IPS-11a (cell line): ENCODE measurements around the gene UBE2I.

Source experiments
- H3K4me3 ChIP-seq: one replicate; pipeline ENCODE4 v1.5.1; 2013; ENCODE audit warnings: low read depth, low read length, control low read depth

The UBE2I gene

GRCh38 chr16:1277151-1277598 is 32.3 kb upstream of the UBE2I start:
- no peak overlapping the region for H3K4me3 ChIP-seq

- no peak overlapping the region for H3K4me3 ChIP-seq
These were observed 31.7 kb upstream of the UBE2I start for GRCh38 chr16:1277617-1278282.

GRCh38 chr16:1278477-1278876 is 31.0 kb upstream of the UBE2I start:
- H3K4me3 ChIP-seq, result no peak overlapping the region

- no peak overlapping the region for H3K4me3 ChIP-seq
These were observed 30.1 kb upstream of the UBE2I start for GRCh38 chr16:1279081-1279944.

- no peak overlapping the region for H3K4me3 ChIP-seq
These were observed 29.4 kb upstream of the UBE2I start for GRCh38 chr16:1279945-1280589.

GRCh38 chr16:1280783-1281182 is 28.7 kb upstream of the UBE2I start:
- H3K4me3 ChIP-seq, result no peak overlapping the region

- H3K4me3 ChIP-seq, result no peak overlapping the region
These were observed 27.9 kb upstream of the UBE2I start for GRCh38 chr16:1281517-1281916.

- no peak overlapping the region for H3K4me3 ChIP-seq
These were observed 27.0 kb upstream of the UBE2I start for GRCh38 chr16:1282324-1282973.

GRCh38 chr16:1283296-1283695 is 26.1 kb upstream of the UBE2I start:
- no peak overlapping the region for H3K4me3 ChIP-seq

GRCh38 chr16:1283996-1284616 is 25.3 kb upstream of the UBE2I start:
- H3K4me3 ChIP-seq, result no peak overlapping the region

GRCh38 chr16:1285669-1286512 is 23.5 kb upstream of the UBE2I start:
- H3K4me3 ChIP-seq, result no peak overlapping the region

GRCh38 chr16:1286513-1287094 is 22.8 kb upstream of the UBE2I start:
- no peak overlapping the region for H3K4me3 ChIP-seq

GRCh38 chr16:1287982-1288670 is 21.3 kb upstream of the UBE2I start:
- H3K4me3 ChIP-seq, result no peak overlapping the region

- H3K4me3 ChIP-seq, result no peak overlapping the region
These were observed 20.5 kb upstream of the UBE2I start for GRCh38 chr16:1288813-1289476.

- H3K4me3 ChIP-seq, result no peak overlapping the region
These were observed 20.0 kb upstream of the UBE2I start for GRCh38 chr16:1289477-1289866.

- no peak overlapping the region for H3K4me3 ChIP-seq
These were observed 19.4 kb upstream of the UBE2I start for GRCh38 chr16:1290063-1290501.

GRCh38 chr16:1290860-1291575 is 18.4 kb upstream of the UBE2I start:
- no peak overlapping the region for H3K4me3 ChIP-seq

GRCh38 chr16:1291576-1291974 is 17.9 kb upstream of the UBE2I start:
- H3K4me3 ChIP-seq, result no peak overlapping the region
